Skeletal muscle tissue (tissue), 4 donors: ENCODE results near the gene ANKMY1. TPM values are rescaled to one million over a fixed set of nuclear protein-coding genes. Genes with fewer than 3 reads are reported as not detected.

Source experiments
- H3K27ac ChIP-seq: one replicate; pipeline ENCODE4 v1.7.0; 2013; ENCODE audit warnings: mild to moderate bottlenecking, low read depth, low read length, inconsistent platforms
- H3K27me3 ChIP-seq, 3 donors: one replicate each; pipeline ENCODE4 v1.7.0; 2013; ENCODE audit warnings: low read length in 3 of 3; ENCODE audit not compliant: control insufficient read depth in 3 of 3, insufficient read depth in 3 of 3
- H3K36me3 ChIP-seq, 3 donors: one replicate each; pipeline ENCODE4 v1.7.0; 2013; ENCODE audit warnings: low read length in 3 of 3; ENCODE audit not compliant: control insufficient read depth in 3 of 3, insufficient read depth in 3 of 3
- H3K4me1 ChIP-seq, 3 donors: one replicate each; pipeline ENCODE4 v1.7.0; 2013; ENCODE audit warnings: low read length in 3 of 3, mild to moderate bottlenecking in 3 of 3; ENCODE audit not compliant: control insufficient read depth in 3 of 3, insufficient read depth in 3 of 3
- H3K4me3 ChIP-seq, 3 donors: one replicate each; pipeline ENCODE4 v1.7.0; 2013; ENCODE audit warnings: low read length in 3 of 3
- H3K9ac ChIP-seq, 3 donors: one replicate each; pipeline ENCODE4 v1.7.0; 2013; ENCODE audit warnings: low read length in 3 of 3, mild to moderate bottlenecking in 3 of 3, moderate library complexity in 2 of 3, low read depth in 1 of 3
- H3K9me3 ChIP-seq, 3 donors: one replicate each; pipeline ENCODE4 v1.7.0; 2013; ENCODE audit warnings: low read length in 3 of 3; ENCODE audit not compliant: control insufficient read depth in 3 of 3
- total RNA-seq: library from RNA; depleted of rRNA; stranded (reverse); fragments of >200 nt; gene quantifications from one replicate; pipeline ENCODE4 v1.2.3, GENCODE V29; 2014
- donor health status: Osteomylitis.

Gene ANKMY1
- total RNA-seq, 1 donor from 2014 or later: 5.2 TPM

DNA sequence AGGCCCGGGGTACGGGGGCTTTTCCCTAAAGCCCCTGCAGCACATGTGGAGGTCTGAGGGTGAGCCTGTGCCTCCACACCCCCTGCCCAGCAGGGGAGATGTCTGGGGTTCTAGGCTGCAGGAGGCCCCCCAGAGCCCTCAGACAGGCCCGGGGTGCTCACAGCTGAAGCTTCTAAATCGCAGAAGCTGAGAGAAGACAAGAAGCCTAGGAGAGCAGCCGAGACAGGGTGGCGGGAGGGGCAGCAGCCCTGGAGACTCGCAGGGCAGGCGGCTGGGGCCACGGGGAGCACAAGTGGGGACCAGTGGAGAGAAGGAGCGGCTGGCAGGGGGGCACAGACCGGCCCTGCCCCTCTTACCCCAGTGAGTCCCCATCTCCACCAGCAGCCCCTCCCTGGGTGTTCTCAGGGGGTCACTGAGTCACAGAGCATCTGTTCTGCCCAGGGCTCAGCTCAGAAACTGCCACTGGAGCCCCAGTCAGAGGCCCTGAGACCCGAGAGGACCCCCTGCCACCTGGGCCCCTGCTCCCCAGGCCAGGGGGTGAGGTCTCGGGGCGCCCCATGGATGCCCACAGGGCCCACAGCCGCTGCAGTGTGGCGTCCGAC is 96.2 kb downstream of the ANKMY1 start:
- Histone ChIP-seq H3K4me3 (no peak overlapping the region), H3K9me3 (no peaks in the 10 kb centered on the region), H3K36me3 (peaks cover 20 to 37% (median 26%) of the 10 kb centered on the region in 3 donors), H3K4me1 (peaks cover 0 to 4% (median 0%) of the 10 kb centered on the region in 3 donors), H3K9ac (no peak overlapping the region), H3K27ac (no peak overlapping the region), H3K27me3 (no peaks in the 10 kb centered on the region)

DNA sequence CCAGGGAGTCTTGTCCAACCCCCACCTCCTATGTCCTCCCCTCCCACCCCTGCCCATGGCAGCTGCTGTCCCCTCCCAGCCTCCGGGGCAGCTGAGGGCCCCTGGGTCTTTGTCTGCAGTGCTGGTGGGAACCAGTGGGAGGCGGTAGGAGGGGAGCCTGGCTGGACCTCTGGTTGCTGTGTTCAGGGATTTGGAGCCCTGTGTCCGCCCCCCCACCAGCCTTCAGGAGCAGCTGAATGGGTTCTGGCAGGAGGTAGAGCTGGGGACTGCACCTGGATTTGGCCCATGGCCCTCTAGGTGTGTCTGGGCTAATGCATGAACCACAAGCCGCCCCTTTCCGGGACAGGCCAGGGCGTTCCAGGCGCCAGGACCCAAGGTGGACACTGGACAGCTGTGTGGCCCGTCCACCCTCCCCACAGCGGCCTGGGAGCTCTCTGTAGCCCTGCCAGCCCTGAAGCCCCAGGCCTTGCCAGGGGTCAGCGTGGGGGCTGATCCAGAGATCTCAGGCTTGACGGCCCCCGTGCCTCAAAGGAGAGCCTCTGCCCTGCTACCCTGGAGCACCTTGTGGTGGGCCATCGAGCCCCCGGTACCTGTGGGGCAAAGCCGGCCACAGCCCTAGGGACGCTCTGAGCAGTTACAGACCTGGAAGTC is 96.9 kb downstream of the ANKMY1 start:
- Histone ChIP-seq H3K9me3 (no peaks in the 10 kb centered on the region), H3K4me1 (peaks cover 0 to 2% (median 0%) of the 10 kb centered on the region in 3 donors), H3K27me3 (no peaks in the 10 kb centered on the region), H3K9ac (no peak overlapping the region), H3K36me3 (peaks cover 20 to 35% (median 26%) of the 10 kb centered on the region in 3 donors), H3K4me3 (no peak overlapping the region), H3K27ac (no peak overlapping the region)

- Histone ChIP-seq H3K27me3 (no peaks in the 10 kb centered on the region), H3K4me1 (peaks cover 0 to 2% (median under 1%) of the 10 kb centered on the region in 3 donors), H3K9ac (no peak overlapping the region), H3K9me3 (no peaks in the 10 kb centered on the region), H3K27ac (no peak overlapping the region), H3K36me3 (peaks cover 18 to 29% (median 21%) of the 10 kb centered on the region in 3 donors), H3K4me3 (no peak overlapping the region)
These were observed 97.5 kb downstream of the ANKMY1 start for GRCh38 chr2:240460253-240460711.

DNA sequence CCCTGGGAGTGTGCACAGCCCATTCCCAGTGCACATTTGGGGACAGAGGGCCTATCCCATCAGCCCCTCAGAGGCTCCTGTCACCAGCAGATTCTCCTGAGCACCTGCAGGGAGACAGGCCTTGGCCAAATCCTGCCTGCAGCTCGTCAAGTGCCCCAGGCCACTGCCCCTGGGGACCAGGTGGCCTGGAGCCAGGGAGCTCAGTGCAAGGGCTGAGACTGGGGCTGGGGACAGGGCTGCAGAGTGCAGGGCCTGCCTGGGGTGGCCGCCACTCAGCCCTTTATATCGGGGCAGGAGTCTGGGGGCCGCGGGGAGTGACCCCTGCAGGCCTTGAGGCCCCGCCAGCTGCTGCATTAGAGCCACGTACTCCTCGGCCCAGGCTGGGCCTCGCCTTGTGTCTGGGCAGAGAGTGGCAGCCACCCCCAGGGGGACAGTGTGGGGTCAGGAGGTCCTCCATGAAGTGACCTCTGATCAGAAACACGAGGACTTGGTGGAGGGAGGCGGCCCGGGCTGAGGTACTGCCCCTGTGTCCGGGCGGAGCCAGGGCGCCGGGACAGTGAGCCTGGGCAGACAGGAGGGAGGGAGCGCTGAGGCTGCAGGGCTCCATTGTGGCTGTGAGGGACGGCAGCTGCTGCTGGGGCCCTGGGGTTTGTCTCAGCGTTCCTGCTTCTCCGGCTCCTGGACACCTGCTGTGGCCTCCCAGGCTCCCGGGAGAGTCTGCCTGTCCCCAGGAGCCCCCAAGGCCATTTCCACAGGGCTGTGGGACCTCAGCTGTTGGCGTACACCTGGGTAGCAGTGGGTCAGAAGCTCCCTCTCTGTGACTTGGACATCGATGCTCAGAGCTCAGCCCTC is 98.2 kb downstream of the ANKMY1 start:
- no peak overlapping the region for H3K9ac ChIP-seq
- no peaks in the 10 kb centered on the region for H3K9me3 ChIP-seq
- no peak overlapping the region for H3K4me3 ChIP-seq
- no peak overlapping the region for H3K27ac ChIP-seq
- peaks cover 12 to 24% (median 17%) of the 10 kb centered on the region in 3 donors for H3K36me3 ChIP-seq
- peaks cover 0 to 2% (median 1%) of the 10 kb centered on the region in 3 donors for H3K27me3 ChIP-seq
- peaks cover 0 to 7% (median 6%) of the 10 kb centered on the region in 3 donors for H3K4me1 ChIP-seq

GRCh38 chr2:240458900-240459391 is 98.8 kb downstream of the ANKMY1 start:
- Histone ChIP-seq H3K36me3 (peaks cover 6 to 17% (median 10%) of the 10 kb centered on the region in 3 donors), H3K27ac (no peak overlapping the region), H3K4me1 (peaks cover 0 to 14% (median 13%) of the 10 kb centered on the region in 3 donors), H3K9me3 (no peaks in the 10 kb centered on the region), H3K4me3 (no peak overlapping the region), H3K27me3 (peaks cover 0 to 4% (median 4%) of the 10 kb centered on the region in 3 donors), H3K9ac (no peak overlapping the region)

GRCh38 chr2:240458044-240458899 is 99.5 kb downstream of the ANKMY1 start:
- peaks cover 2 to 12% (median 5%) of the 10 kb centered on the region in 3 donors for H3K36me3 ChIP-seq
- no peaks in the 10 kb centered on the region for H3K9me3 ChIP-seq
- H3K27me3 ChIP-seq: peaks cover 0 to 4% (median 4%) of the 10 kb centered on the region in 3 donors
- H3K4me1 ChIP-seq: peaks cover 0 to 14% (median 13%) of the 10 kb centered on the region in 3 donors
- no peak overlapping the region for H3K4me3 ChIP-seq
- H3K9ac ChIP-seq: no peak overlapping the region
- H3K27ac ChIP-seq: no peak overlapping the region

DNA sequence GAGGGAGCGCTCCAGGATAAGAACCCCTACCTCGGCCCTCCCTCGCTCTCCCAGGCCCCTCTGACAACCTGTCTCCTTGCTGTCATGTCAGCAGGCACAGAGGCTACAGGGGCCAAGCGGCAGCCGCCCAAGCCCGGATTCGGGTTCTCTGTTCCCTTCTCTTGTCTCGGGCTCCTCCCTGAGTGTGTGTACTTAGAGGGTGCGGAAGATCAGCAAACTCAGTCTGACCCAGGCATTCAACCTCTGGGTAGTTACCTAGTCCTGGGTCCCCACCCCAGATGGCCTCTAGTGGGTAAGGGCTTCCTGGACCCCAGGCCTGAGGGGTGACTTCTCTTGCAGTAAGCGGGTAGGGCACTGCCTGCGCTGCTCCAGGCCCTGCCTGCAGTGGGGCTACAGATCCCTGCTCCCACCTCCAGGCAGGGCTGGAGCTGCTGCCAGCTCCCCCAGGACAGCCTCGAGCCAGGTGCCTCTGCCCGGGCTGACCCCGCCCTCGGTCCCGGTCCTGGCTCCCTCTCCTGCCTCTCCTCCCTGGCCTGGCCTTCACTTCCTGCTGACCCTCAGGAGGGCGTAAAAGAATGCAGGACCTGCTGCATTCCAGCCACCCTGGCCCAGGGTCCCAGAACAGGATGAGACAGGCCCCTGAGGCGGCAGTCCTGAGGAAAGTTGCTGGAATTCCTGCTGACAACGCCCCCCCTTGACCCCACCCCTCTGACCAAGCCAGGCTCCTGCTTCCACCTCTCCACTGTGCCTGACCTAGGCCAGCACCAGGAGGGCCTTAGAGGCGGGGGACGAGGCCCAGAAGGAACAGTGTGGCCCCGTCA is 100.4 kb downstream of the ANKMY1 start:
- Histone ChIP-seq H3K27ac (no peak overlapping the region), H3K9ac (peak overlapping the region in 1 of 3 donors; percentile 57)

GRCh38 chr2:240456447-240457222 is 101.2 kb downstream of the ANKMY1 start:
- Histone ChIP-seq H3K4me3 (no peak overlapping the region), H3K9ac (peak overlapping the region in 1 of 3 donors; percentile 57), H3K36me3 (peaks cover 0 to 3% (median 0%) of the 10 kb centered on the region in 3 donors), H3K4me1 (peaks cover 5 to 21% (median 21%) of the 10 kb centered on the region in 3 donors), H3K9me3 (no peaks in the 10 kb centered on the region), H3K27ac (no peak overlapping the region), H3K27me3 (peaks cover 2 to 4% (median 4%) of the 10 kb centered on the region in 3 donors)

More for the DNA sequence above, 100.4 kb downstream of the ANKMY1 start:
- Histone ChIP-seq H3K27me3 (peaks cover 0 to 4% (median 4%) of the 10 kb centered on the region in 3 donors), H3K9me3 (no peaks in the 10 kb centered on the region), H3K36me3 (peaks cover 0 to 8% (median 1%) of the 10 kb centered on the region in 3 donors), H3K4me3 (no peak overlapping the region), H3K4me1 (peaks cover 0 to 14% (median 13%) of the 10 kb centered on the region in 3 donors)
